Progenitor cell of endocrine pancreas (in vitro differentiated cells): ENCODE results near the gene FJX1. TPM values are rescaled to one million over a fixed set of nuclear protein-coding genes. Genes with fewer than 3 reads are reported as not detected.

ENCODE experiments used
- DNase-seq: peaks from one replicate; pipeline ENCODE4 v3.0.0; 2021; ENCODE audit warnings: low spot score; ENCODE audit not compliant: unreplicated experiment
- H3K27ac Mint-ChIP-seq: 2 replicates; pipeline ENCODE4 v1.8.0; 2021; ENCODE audit warnings: mild to moderate bottlenecking, moderate library complexity, mixed read lengths
- H3K27me3 Mint-ChIP-seq: 2 replicates; pipeline ENCODE4 v1.8.0; 2021; ENCODE audit warnings: mixed read lengths
- H3K36me3 Mint-ChIP-seq: 2 replicates; pipeline ENCODE4 v1.8.0; 2022; ENCODE audit warnings: mixed read lengths; ENCODE audit not compliant: insufficient read depth
- H3K4me1 Mint-ChIP-seq: 2 replicates; pipeline ENCODE4 v1.8.0; 2021; ENCODE audit warnings: low read depth, mixed read lengths
- H3K4me3 Mint-ChIP-seq: 2 replicates; pipeline ENCODE4 v1.8.0; 2021; ENCODE audit warnings: low read depth, mild to moderate bottlenecking, moderate library complexity, mixed read lengths
- H3K9me3 Mint-ChIP-seq: 2 replicates; pipeline ENCODE4 v1.8.0; 2021; ENCODE audit warnings: low read depth, mixed read lengths
- total RNA-seq: library from RNA; stranded (reverse); gene quantifications from 2 replicates; pipeline ENCODE4 v1.2.1, GENCODE V29; 2021
- TF ChIP-seq, protein P1 (sequence below): fragments of 200-600 bp; sonication (generic); IDR thresholded peaks from one replicate; pipeline ENCODE4 v1.5.0; 2021; ENCODE audit warnings: antibody characterized with exemption, mild to moderate bottlenecking; ENCODE audit not compliant: unreplicated experiment

FJX1 gene
- total RNA-seq, 1 donor from 2014 or later: 11.2 TPM

DNA sequence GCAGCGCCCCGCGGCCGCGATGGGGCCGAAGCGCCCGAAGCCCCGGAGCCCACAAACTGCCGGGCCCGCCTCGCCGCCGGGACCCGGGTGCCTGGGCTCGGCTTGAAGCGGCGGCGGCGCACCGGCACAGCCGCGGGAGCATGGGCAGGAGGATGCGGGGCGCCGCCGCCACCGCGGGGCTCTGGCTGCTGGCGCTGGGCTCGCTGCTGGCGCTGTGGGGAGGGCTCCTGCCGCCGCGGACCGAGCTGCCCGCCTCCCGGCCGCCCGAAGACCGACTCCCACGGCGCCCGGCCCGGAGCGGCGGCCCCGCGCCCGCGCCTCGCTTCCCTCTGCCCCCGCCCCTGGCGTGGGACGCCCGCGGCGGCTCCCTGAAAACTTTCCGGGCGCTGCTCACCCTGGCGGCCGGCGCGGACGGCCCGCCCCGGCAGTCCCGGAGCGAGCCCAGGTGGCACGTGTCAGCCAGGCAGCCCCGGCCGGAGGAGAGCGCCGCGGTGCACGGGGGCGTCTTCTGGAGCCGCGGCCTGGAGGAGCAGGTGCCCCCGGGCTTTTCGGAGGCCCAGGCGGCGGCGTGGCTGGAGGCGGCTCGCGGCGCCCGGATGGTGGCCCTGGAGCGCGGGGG is 346 bp downstream of the FJX1 start:
- no peaks in the 10 kb centered on the region for H3K36me3 Mint-ChIP-seq
- TF ChIP-seq, protein P1, sequence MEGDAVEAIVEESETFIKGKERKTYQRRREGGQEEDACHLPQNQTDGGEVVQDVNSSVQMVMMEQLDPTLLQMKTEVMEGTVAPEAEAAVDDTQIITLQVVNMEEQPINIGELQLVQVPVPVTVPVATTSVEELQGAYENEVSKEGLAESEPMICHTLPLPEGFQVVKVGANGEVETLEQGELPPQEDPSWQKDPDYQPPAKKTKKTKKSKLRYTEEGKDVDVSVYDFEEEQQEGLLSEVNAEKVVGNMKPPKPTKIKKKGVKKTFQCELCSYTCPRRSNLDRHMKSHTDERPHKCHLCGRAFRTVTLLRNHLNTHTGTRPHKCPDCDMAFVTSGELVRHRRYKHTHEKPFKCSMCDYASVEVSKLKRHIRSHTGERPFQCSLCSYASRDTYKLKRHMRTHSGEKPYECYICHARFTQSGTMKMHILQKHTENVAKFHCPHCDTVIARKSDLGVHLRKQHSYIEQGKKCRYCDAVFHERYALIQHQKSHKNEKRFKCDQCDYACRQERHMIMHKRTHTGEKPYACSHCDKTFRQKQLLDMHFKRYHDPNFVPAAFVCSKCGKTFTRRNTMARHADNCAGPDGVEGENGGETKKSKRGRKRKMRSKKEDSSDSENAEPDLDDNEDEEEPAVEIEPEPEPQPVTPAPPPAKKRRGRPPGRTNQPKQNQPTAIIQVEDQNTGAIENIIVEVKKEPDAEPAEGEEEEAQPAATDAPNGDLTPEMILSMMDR: no peak
- no peaks in the 10 kb centered on the region for H3K9me3 Mint-ChIP-seq
- no peak overlapping the region for H3K27ac Mint-ChIP-seq
- H3K27me3 Mint-ChIP-seq: peaks cover 12% of the 10 kb centered on the region
- H3K4me1 Mint-ChIP-seq: peaks cover 20% of the 10 kb centered on the region
- H3K4me3 Mint-ChIP-seq: peak overlapping the region; percentile 83
- peak; percentile 30 for DNase-seq

DNA sequence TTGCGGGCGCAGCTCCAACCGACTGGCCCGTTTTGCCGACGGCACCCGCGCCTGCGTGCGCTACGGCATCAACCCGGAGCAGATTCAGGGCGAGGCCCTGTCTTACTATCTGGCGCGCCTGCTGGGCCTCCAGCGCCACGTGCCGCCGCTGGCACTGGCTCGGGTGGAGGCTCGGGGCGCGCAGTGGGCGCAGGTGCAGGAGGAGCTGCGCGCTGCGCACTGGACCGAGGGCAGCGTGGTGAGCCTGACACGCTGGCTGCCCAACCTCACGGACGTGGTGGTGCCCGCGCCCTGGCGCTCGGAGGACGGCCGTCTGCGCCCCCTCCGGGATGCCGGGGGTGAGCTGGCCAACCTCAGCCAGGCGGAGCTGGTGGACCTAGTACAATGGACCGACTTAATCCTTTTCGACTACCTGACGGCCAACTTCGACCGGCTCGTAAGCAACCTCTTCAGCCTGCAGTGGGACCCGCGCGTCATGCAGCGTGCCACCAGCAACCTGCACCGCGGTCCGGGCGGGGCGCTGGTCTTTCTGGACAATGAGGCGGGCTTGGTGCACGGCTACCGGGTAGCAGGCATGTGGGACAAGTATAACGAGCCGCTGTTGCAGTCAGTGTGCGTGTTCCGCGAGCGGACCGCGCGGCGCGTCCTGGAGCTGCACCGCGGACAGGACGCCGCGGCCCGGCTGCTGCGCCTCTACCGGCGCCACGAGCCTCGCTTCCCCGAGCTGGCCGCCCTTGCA is 1.0 kb downstream of the FJX1 start:
- Mint-ChIP-seq H3K27me3 (peaks cover 11% of the 10 kb centered on the region), H3K4me1 (peaks cover 20% of the 10 kb centered on the region), H3K9me3 (no peaks in the 10 kb centered on the region), H3K4me3 (peak overlapping the region; percentile 83), H3K27ac (peak overlapping the region; percentile 94), H3K36me3 (no peaks in the 10 kb centered on the region)
- TF ChIP-seq, protein P1: peak; percentile 26
- peak; percentile 43 for DNase-seq

DNA sequence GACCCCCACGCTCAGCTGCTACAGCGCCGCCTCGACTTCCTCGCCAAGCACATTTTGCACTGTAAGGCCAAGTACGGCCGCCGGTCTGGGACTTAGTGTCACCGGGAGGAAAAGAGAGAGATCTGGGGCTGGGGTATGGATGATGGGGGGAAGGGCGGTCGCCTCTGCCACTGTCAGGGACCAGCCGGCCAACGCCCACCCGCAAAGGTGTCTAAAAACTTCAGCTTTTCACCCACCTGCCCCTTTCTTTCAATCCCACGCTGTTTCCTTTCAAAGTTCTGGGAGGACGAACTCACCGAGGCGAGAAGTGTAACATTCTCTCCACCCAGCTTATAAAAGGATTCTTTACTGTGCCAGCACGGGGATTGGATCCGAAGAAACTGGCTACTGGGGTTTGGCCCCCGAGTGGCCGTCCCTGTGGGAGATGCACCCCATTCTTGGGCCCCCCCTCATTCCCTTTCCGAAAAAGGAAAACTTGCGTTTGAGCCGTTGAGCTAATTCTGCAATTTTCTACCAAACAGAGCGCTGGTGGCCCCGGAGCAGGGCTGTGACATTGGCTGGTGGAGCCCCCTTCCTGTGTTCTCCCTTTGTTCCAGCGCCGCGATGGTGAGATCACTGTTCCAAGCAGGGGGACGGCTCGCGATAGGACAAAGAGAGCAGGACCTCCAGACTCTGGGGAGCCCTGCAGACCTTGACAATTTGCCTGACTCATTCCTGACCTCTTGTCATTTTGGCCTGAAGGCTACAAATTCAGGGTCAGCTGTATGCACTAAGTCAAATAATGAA is 1.8 kb downstream of the FJX1 start:
- Mint-ChIP-seq H3K36me3 (no peaks in the 10 kb centered on the region), H3K27me3 (peaks cover 10% of the 10 kb centered on the region), H3K9me3 (no peaks in the 10 kb centered on the region), H3K4me3 (peak overlapping the region; percentile 83), H3K27ac (peak overlapping the region; percentile 94), H3K4me1 (peaks cover 20% of the 10 kb centered on the region)
- TF ChIP-seq, protein P1: peak; percentile 4
- DNase-seq: peak; percentile 45

DNA sequence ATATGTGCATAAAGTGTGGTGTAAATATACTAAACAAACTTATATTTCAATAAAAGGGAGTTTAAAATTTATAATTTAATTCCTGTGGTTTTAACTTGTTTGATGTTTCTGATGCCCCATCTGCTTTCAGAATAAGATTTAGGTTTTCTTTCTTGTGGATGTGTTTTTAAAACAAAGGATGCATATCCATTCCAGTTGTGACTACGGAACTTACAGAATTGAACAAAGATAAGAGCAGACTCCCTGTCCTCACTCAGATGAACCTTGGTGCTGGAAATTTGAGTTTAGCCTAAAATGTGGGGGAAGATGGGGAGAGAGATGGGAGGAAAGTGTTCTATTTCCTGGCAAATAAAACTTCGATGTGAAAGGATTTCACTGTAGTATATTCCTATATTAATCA is 2.5 kb downstream of the FJX1 start:
- peaks cover 9% of the 10 kb centered on the region for H3K27me3 Mint-ChIP-seq
- H3K9me3 Mint-ChIP-seq: no peaks in the 10 kb centered on the region
- H3K4me1 Mint-ChIP-seq: peaks cover 20% of the 10 kb centered on the region
- TF ChIP-seq, protein P1: no peak
- H3K27ac Mint-ChIP-seq: no peak overlapping the region
- no peak for DNase-seq
- peak overlapping the region; percentile 38 for H3K4me3 Mint-ChIP-seq
- no peaks in the 10 kb centered on the region for H3K36me3 Mint-ChIP-seq

DNA sequence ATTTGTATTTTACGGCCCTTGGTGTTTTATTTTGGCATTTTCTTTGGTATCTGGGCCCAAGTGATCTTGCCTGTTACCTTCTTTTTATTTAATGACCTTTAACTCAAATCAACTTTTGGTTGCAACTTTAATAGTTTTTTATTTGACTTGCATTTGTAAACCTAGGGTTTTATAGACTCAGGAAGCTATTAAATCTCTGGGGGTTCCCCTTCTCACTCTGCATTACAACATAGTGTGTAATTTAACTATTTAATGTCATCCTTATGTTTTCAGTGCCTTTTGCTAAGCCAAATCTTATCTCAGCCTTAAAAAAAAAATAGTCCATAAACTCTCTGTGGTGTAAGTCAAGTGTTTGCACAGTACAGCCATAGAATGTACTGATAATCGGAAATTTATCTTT is 3.4 kb downstream of the FJX1 start:
- H3K4me3 Mint-ChIP-seq: no peak overlapping the region
- TF ChIP-seq, protein P1: no peak
- no peaks in the 10 kb centered on the region for H3K36me3 Mint-ChIP-seq
- H3K9me3 Mint-ChIP-seq: no peaks in the 10 kb centered on the region
- DNase-seq: no peak
- peaks cover 15% of the 10 kb centered on the region for H3K27me3 Mint-ChIP-seq
- peaks cover 20% of the 10 kb centered on the region for H3K4me1 Mint-ChIP-seq
- no peak overlapping the region for H3K27ac Mint-ChIP-seq
